Measurements from ENCODE around the gene TMOD2.

Gene TMOD2

GRCh38 chr15:51865317-51865716, 113.9 kb downstream of the TMOD2 start:
- H3K4me3 ChIP-seq (ENCODE audit: low read depth, low read length) = no peak overlapping the region
- TF ChIP-seq CTCF (IDR thresholded peaks at IDR 0.05; ENCODE audit: borderline replicate concordance, insufficient read depth, low read depth, low read length) = no peak
